GM23248 (cell line): Measurements from ENCODE around the gene MINDY2.
"Not testable (repeated sequence)": the region's sequence is repeated elsewhere in the genome, so short reads cannot be mapped to it uniquely, and the experiment has no call there.

ENCODE experiments used
- EZH2 ChIP-seq: fragments of 200-600 bp; sonication (generic); IDR thresholded peaks from 2 replicates; pipeline ENCODE4 v1.6.1; 2018; ENCODE audit warnings: antibody characterized with exemption, mild to moderate bottlenecking; ENCODE audit not compliant: insufficient read depth, poor library complexity, severe bottlenecking
- EZH2phosphoT487 ChIP-seq: fragments of 200-600 bp; sonication (generic); IDR thresholded peaks from 2 replicates; pipeline ENCODE4 v1.6.1; 2018; ENCODE audit warnings: antibody characterized with exemption, moderate library complexity, mild to moderate bottlenecking, low read depth; ENCODE audit not compliant: insufficient read depth

DNA sequence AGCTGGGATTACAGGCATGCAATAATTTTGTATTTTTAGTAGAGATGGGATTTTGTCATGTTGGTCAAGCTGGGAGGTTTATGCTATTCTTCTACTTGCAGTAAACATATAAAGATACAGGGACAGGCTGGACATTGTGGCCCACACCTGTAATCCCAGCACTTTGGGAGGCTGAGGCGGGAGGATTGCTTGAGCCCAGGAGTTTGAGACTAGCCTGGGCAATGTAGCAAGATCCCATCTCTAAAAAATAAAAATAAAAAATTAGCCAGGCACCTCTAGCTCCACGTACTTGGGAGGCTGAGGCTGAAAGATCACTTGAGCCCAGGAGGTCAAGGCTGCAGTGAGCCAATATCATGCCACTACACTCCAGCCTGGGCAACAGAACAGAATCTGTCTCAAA lies 52.2 kb downstream of the MINDY2 start:
- not testable (repeated sequence) for TF ChIP-seq EZH2, EZH2phosphoT487
